Lower leg skin (tissue), 4 donors: ENCODE results near the gene IMPDH1. TPM values are rescaled to one million over a fixed set of nuclear protein-coding genes. Genes with fewer than 3 reads are reported as not detected.

Experiments used
- DNase-seq, 2 donors: peaks; one replicate each; pipeline ENCODE4 v3.0.0-alpha.2; 2019; ENCODE audit warnings: low spot score in 2 of 2
- H3K4me3 ChIP-seq: fragments of 200-600 bp; sonication (generic); 2 replicates; pipeline ENCODE4 v1.5.1; 2017; ENCODE audit warnings: mild to moderate bottlenecking, low read depth; ENCODE audit not compliant: poor library complexity, severe bottlenecking
- CTCF ChIP-seq, 3 donors: fragments of 450-650 bp; IDR thresholded peaks; one replicate each; pipeline ENCODE4 v1.5.1; 2016; ENCODE audit warnings: antibody characterized with exemption in 3 of 3, mild to moderate bottlenecking in 3 of 3, moderate library complexity in 2 of 3
- POLR2A ChIP-seq, 2 donors: fragments of 450-650 bp; IDR thresholded peaks; one replicate each; pipeline ENCODE4 v1.6.1; 2016 to 2017; ENCODE audit warnings: antibody characterized with exemption in 2 of 2, mild to moderate bottlenecking in 1 of 2, moderate library complexity in 1 of 2
- WGBS, 2 donors: methylation state at CpG; one replicate each; pipeline ENCODE4 v1.1.5; 2018; 5-methylcytosine and 5-hydroxymethylcytosine counted together
- intact Hi-C: fragments of 100-400 bp; cut with DNase I; formaldehyde crosslinking; loops from one replicate; pipeline ENCODE4 v1.15.0; 2023; ENCODE audit warnings: low total_unique reads
- total RNA-seq, 4 donors: library from RNA; depleted of rRNA; stranded (reverse); fragments of >200 nt; gene quantifications; one replicate each; pipeline ENCODE4 v1.1.0, GENCODE V29; 2016

IMPDH1 gene
- total RNA-seq, 4 donors from 2014 or later, result 45.6 to 71.7 (median 48.7) TPM

GRCh38 chr7:128422037-128422436, 12.3 kb upstream of the IMPDH1 start:
- DNase-seq, result no peak
- TF ChIP-seq CTCF (IDR thresholded peaks at IDR 0.05) (no peak), POLR2A (IDR thresholded peaks at IDR 0.05) (no peak)
- WGBS, 2 donors, result 84 to 88% methylated on average over 1 of the region's 1 CpG
- no peak overlapping the region for H3K4me3 ChIP-seq
- intact Hi-C loops, result no loop called here

GRCh38 chr7:128421384-128421783, 11.6 kb upstream of the IMPDH1 start:
- WGBS, 2 donors, result 80 to 100% methylated on average over 1 of the region's 1 CpG
- DNase-seq, result no peak
- no peak overlapping the region for H3K4me3 ChIP-seq
- intact Hi-C loops, result no loop called here
- TF ChIP-seq CTCF (IDR thresholded peaks at IDR 0.05), result no peak
- no peak for TF ChIP-seq POLR2A (IDR thresholded peaks at IDR 0.05)

- 90 to 92% methylated on average over 1 of the region's 1 CpG for WGBS, 2 donors
Observed at GRCh38 chr7:128420773-128421172, 11.0 kb upstream of the IMPDH1 start.

GRCh38 chr7:128419257-128419656, 9.5 kb upstream of the IMPDH1 start:
- no peak overlapping the region for H3K4me3 ChIP-seq
- WGBS, 2 donors, result 91 to 96% methylated on average over 7 of the region's 7 CpGs
- no peak for DNase-seq
- no peak for TF ChIP-seq POLR2A (IDR thresholded peaks at IDR 0.05)
- no peak for TF ChIP-seq CTCF (IDR thresholded peaks at IDR 0.05)
- intact Hi-C loops, result no loop called here

More at GRCh38 chr7:128420773-128421172, 11.0 kb upstream of the IMPDH1 start:
- DNase-seq, result no peak
- no peak overlapping the region for H3K4me3 ChIP-seq
- intact Hi-C loops, result no loop called here
- no peak for TF ChIP-seq CTCF (IDR thresholded peaks at IDR 0.05)
- no peak for TF ChIP-seq POLR2A (IDR thresholded peaks at IDR 0.05)

GRCh38 chr7:128417071-128417470, 7.3 kb upstream of the IMPDH1 start:
- DNase-seq, result no peak
- WGBS, 2 donors, result 74 to 80% methylated on average over 3 of the region's 3 CpGs
- intact Hi-C loops, result loop anchor here (2.0 kb wide), 1 partner anchor 16 kb away; no protein-coding TSS in a partner anchor
- no peak for TF ChIP-seq POLR2A (IDR thresholded peaks at IDR 0.05)
- no peak for TF ChIP-seq CTCF (IDR thresholded peaks at IDR 0.05)
- no peak overlapping the region for H3K4me3 ChIP-seq

GRCh38 chr7:128415217-128415785, 5.5 kb upstream of the IMPDH1 start:
- intact Hi-C loops, result no loop called here
- TF ChIP-seq CTCF (IDR thresholded peaks at IDR 0.05) (no peak), POLR2A (IDR thresholded peaks at IDR 0.05) (no peak)
- no peak for DNase-seq
- no peak overlapping the region for H3K4me3 ChIP-seq
- 64 to 65% methylated on average over 4 of the region's 4 CpGs for WGBS, 2 donors
